A204.1 (cell line): ENCODE results near the gene GRM4.

ENCODE experiments used
- FAIRE-seq: peaks from 2 replicates; lab custom pipeline; 2012; peaks lifted over from hg19 to GRCh38; lab: Jason Lieb, UNC

Gene GRM4

GRCh38 chr6:34041385-34041784, 104.5 kb downstream of the GRM4 start:
- no peak for FAIRE-seq

DNA sequence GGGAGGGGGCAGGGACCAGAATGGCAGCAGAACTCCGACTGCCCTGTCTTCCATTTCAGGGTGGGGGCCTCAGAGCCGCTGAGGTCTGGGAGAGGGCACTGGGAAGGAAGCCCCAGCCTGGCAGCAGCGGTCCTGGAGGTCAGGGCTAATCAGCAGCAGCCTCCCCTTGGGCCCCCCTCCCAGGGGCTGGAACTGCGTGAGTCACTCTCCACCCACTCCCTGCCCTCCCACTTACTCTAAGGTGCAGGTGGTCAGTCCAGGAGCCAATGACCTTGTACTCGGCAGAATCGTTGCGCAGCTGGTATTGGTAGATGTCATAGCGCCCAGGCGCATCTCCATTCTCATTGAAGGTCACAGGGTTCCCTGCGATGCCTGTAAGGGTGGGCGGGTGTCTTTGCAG, 105.9 kb downstream of the GRM4 start:
- no peak for FAIRE-seq

DNA sequence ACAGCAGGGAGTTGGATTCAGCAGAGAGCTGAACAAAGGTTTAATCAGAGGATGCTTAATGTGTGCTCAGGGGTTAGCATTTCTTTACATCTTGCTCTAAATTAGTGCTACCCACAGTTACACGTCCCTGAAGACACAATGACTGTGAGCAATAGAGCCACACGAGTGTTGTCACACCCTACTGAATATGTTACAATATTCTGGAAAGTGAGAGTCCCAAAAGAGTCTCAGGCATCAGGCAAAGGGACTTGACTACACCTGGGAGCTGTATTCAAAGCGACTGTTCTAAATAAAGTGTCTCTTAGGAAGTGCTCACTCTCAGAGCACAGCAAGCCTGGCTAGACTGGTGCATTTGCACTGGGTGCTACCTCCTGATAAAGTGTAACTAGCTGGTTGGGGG, 108.7 kb downstream of the GRM4 start:
- no peak for FAIRE-seq

DNA sequence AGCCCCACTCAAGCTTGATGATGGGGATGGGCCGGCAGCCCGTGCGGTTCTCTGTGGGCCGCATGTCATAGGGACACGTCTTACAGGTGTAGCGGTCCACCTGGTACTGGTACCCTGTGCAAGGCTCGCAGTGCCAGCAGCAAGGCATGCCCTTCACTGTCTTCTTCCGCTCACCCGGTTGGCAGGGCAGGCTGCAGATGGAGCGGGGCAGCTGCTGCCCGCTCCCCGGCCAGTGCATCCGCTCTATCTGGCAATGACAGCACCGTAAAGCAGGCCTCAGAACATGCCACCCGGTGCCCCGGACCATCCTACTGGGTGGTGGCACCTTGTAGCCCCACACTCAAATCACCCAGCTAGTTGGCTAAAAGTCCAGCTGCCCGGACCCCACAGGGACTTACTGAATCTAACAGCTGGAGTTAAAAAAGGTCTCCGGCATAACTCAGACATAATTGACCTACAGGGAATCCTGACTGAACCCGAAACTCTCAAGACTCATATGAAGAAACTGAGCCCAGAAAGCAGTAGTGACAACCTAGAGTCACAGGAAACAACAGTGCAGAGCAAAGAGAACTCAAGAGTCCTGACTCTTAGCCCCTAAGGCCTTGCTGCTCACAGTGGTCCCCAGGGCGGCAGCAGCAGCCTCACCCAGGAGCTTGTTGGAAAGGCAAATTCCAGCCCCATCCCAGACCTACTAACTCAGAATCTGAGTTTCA, 109.4 kb downstream of the GRM4 start:
- FAIRE-seq: no peak

- FAIRE-seq: no peak
These were observed 110.1 kb downstream of the GRM4 start for GRCh38 chr6:34035704-34036356.

DNA sequence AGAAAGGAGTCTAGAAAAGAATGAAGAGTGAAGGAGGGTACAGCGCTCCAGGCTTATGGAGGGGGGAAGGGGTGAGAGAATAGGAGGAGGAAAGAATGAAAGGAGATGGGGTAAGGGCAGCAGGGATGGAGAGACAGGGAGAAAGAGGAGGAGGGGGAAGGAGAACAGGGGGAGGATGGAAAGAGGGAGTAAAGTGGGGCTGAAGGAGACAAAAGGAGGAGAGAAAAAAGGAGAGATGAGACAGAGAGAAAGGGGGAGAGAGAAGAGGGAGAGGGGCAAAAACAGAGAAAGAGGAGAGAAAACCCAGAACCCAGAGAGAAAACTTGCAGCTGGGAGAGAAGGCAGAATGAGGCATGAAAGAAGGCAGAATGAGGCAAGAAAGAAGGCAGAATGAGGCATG, 110.7 kb downstream of the GRM4 start:
- FAIRE-seq: no peak

GRCh38 chr6:34032856-34033255, 113.0 kb downstream of the GRM4 start:
- no peak for FAIRE-seq

GRCh38 chr6:34031625-34032383, 114.1 kb downstream of the GRM4 start:
- no peak for FAIRE-seq

- no peak for FAIRE-seq
These were observed 114.9 kb downstream of the GRM4 start for GRCh38 chr6:34030831-34031624.

- FAIRE-seq: no peak
These were observed 116.2 kb downstream of the GRM4 start for GRCh38 chr6:34029489-34030280.

DNA sequence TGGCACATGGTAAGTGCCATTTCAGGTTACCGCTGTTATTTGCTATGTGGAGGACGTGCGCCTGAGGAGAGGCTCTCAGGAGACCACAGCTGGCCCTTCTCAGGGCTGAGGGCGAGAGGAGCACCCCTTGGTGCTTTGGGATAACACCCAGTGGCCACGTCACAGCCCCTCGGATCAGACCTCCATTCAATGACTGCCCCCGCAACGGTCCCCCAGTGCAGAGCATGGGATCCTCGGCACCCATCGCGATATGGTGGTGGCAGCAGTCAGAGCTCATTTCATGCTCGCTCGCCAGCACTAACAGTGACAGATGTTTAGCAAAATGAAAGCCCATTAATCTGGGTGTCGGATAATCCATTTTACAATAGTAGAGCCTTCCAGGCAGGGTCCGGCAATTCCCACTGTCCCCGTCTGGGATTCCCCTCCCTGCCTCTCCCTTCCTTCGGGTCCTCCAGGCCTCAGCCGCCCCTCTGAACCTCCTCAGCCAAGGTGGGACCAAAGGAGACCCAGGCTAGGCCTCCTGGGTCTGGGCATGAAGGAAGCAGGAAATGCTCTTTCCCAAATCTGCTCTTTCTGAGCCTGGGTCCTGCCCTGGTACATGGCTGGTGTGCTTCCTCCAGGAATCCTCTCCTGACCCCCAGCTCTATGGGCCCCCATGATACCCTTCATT, 117.1 kb downstream of the GRM4 start:
- FAIRE-seq: no peak

- no peak for FAIRE-seq
These were observed 117.9 kb downstream of the GRM4 start for GRCh38 chr6:34027939-34028441.

GRCh38 chr6:34027445-34027936, 118.4 kb downstream of the GRM4 start:
- no peak for FAIRE-seq

DNA sequence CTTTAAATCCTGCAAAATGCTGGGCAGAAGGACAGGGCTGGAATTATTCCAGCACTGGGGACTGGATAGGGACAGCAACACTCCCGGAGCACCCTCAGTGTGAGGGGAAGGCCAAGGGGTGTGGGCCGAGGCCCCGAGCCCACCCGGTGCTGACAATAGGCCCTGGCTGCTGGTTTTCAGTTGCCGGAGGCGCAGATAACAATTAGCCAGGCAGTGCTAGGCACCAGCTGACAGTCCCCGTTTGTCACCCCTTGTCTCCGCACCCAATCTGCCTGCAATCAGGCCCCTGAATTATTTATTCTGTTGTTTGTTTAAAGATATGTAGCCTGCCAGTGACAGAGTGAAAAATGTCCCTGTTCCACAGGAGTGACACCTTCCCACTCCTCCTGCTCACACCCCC, 120.0 kb downstream of the GRM4 start:
- no peak for FAIRE-seq

DNA sequence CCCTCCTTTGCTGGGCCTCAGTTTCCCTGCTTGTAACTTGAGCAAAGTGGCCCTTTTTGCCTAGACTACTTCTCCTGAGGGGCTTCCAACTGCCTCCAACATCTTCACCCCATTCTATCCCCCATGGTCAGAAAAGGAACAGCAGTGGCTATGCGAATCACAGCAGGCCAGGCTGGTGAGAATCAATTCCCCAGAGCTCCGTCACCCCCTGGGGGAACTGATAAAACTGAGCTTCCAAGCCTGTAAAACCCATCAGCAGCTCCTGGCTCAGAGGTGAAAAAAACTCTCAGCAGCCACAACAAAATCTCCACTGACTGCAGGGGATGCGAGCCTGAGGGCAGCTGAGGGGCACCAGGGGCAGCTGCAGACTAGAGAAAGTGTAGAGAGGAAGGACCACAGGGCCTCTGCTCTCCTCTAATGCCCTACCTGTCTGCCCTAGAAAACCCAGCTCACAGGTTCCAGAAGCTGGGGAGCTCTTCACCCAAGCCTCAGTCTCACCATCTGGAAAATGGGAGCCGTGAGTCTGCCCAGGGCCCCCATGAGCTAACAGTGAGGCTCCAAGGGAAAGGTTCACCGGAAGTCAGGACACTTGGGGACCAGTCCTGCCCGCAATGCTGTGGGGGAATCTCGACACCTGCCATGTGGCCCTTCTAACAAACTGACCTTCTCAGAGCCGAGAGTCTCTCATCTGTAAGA, 120.6 kb downstream of the GRM4 start:
- FAIRE-seq: no peak

DNA sequence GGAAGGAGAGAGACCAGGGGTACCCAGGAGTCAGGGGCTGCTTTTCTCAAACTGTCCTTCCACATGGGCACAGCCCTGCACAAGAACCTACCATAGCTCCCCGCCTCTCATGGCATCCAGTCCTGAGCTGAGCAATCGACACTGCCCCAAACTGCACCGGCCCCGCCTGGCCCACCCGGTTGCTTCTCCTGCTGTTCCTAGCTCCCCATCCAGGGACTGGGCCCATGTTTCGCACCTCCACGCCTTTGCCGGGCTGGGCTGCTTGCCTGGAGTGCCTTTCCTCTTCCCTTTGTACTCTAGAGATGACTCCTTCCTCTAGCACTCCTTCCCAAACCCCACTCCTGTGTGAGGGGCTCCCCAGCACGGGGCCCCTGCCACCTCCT, 123.0 kb downstream of the GRM4 start:
- FAIRE-seq: no peak

DNA sequence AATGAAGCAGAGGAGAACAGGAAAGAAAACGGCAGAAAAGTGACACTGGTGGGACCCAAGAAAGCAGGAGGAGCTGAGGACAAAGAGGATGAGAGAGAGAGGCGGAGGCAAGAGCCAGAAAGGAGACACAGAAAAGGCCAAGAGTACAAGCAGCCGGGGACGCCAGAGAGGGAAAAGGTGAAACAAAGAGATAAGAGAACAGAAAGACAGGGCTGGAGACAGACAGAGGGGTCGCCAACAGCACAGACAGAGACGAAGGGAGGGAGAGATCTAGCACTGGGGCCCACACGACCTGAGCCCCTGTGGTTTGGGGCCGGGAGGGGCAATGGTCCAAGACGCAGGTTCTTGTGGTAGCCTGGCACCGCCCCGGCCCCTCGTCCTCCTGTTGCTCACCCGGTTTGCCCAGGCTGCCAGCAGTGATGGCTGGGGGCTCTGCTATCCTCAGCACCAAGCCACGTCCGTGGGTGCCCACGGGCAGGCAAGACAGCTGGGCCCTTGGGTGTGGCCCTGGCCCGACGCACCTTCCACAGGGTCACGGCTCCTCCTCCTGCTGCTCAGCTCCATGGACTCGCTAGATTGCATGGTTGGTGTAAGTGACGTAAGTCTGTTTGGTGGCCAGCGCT, 123.5 kb downstream of the GRM4 start:
- FAIRE-seq: no peak

DNA sequence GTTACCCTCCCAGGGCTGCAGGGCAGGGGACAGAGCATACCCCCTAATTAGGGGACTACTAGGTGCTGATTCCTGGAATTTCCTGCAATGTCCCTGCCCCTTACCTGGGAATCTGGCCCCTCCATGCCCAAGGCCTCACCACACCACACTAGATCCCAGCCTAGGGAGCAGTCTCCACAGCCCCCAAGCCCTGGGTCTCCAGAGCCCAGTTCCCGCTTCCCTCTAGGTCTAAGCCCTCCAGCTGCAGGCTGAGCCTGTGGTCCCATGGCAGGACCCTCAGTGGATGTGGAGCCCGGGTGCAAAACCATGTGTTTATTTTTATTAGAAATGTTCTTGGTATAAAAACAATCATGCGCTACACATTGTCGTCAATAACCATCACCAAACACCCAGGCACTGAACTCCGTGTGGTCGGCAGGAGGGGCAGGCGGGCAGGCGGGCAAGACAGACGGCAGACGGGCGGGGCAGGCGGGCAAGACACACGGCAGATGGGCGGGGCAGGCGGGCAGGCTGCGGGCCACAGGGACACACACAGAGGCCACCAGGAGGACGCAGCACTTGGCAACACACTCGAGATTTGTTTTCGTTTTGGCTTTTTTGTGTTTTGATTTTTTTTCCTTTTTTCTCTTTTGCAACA, 124.2 kb downstream of the GRM4 start:
- FAIRE-seq: no peak
